HepG2 (cell line): ENCODE measurements around the gene INSYN2B. TPM values are rescaled to one million over a fixed set of nuclear protein-coding genes. Genes with fewer than 3 reads are reported as not detected.

Experiments used
- ATAC-seq: fragments of 200-7000 bp; cut with Tn5 transposase; 3 replicates; pipeline ENCODE4 v1.9.1; 2020; ENCODE audit warnings: mild to moderate bottlenecking, moderate library complexity
- BruUV-seq: library from RNA; stranded (reverse); fragments of 400-500 nt; replicated peaks from 2 replicates; lab custom pipeline; 2021; lab: Mats Ljungman, UMichigan
- CTCF ChIA-PET: fragments of 300-600 bp; formaldehyde crosslinking; extraction: SDS; loops from one replicate; lab custom pipeline; 2021; ENCODE audit warnings: low total read pairs, inconsistent platforms, low intra/inter-chr PET ratio; lab: Yijun Ruan, JAX
- POLR2A ChIA-PET: fragments of 350-600 bp; sonication (Branson Sonifier 250); formaldehyde crosslinking; loops from one replicate; lab custom pipeline; 2020; ENCODE audit warnings: antibody characterized with exemption, inconsistent platforms; lab: Yijun Ruan, JAX
- DNase-seq: peaks from one replicate; pipeline ENCODE4 v3.0.0-alpha.2; 2015; ENCODE audit warnings: low spot score
- FAIRE-seq: peaks from 3 replicates; lab custom pipeline; 2011; peaks lifted over from hg19 to GRCh38; lab: Jason Lieb, UNC
- H2AFZ ChIP-seq: one replicate; pipeline ENCODE4 v1.6.1; 2011; ENCODE audit warnings: low read length, inconsistent platforms
- H3K27ac ChIP-seq: fragments of 300-600 bp; 3 replicates; pipeline ENCODE4 v1.8.0; 2011; ENCODE audit warnings: mixed run types, mild to moderate bottlenecking, mixed read lengths, low read length, inconsistent platforms; ENCODE audit not compliant: insufficient read depth; ENCODE audit errors: extremely low read length
- H3K27me3 ChIP-seq, 2 experiments: fragments of 200-600 bp in 1 of 2; 2 replicates in 1 of 2; 3 replicates in 1 of 2; pipeline versions ENCODE4 v1.6.0 to v1.8.0; 2011; ENCODE audit warnings: low read length in 2 of 2, mild to moderate bottlenecking in 2 of 2, moderate library complexity in 2 of 2, inconsistent platforms in 1 of 2; ENCODE audit not compliant: insufficient read depth in 2 of 2, control insufficient read depth in 1 of 2
- H3K36me3 ChIP-seq, 2 experiments: fragments of 200-600 bp in 1 of 2; replicated peaks in 1 of 2; 2 replicates in 1 of 2; 3 replicates in 1 of 2; pipeline versions ENCODE4 v1.5.1 to v1.8.0; 2011; ENCODE audit warnings: low read length in 2 of 2, inconsistent platforms in 1 of 2; ENCODE audit not compliant: insufficient read depth in 2 of 2, control insufficient read depth in 1 of 2
- H3K4me1 ChIP-seq: 2 replicates; pipeline ENCODE4 v1.5.1; 2012; ENCODE audit warnings: low read length, inconsistent platforms; ENCODE audit not compliant: insufficient read depth
- H3K4me2 ChIP-seq: 2 replicates; pipeline ENCODE4 v1.6.0; 2011; ENCODE audit warnings: low read depth, low read length, inconsistent platforms
- H3K4me3 ChIP-seq, 3 experiments: fragments of 200-600 bp in 1 of 3; sonication (generic), shearing (Covaris generic) in 1 of 3; replicated peaks in 1 of 3; 2 replicates each; pipeline ENCODE4 v1.5.1; 2011 to 2016; ENCODE audit warnings: low read length in 3 of 3, inconsistent platforms in 2 of 3, low read depth in 2 of 3, mild to moderate bottlenecking in 2 of 3, control low read depth in 1 of 3, mixed read lengths in 1 of 3; ENCODE audit not compliant: insufficient read depth in 1 of 3
- H3K79me2 ChIP-seq: one replicate; pipeline ENCODE4 v1.6.1; 2011; ENCODE audit warnings: low read length, inconsistent platforms; ENCODE audit not compliant: insufficient read depth
- H3K9ac ChIP-seq: 2 replicates; pipeline ENCODE4 v1.6.0; 2011; ENCODE audit warnings: mild to moderate bottlenecking, low read depth, low read length, inconsistent platforms; ENCODE audit not compliant: insufficient read depth
- H3K9me3 ChIP-seq: 2 replicates; pipeline ENCODE4 v1.5.1; 2012; ENCODE audit warnings: mild to moderate bottlenecking, low read length
- H4K20me1 ChIP-seq: 2 replicates; pipeline ENCODE4 v1.6.0; 2011; ENCODE audit warnings: inconsistent platforms, mild to moderate bottlenecking, low read length, moderate library complexity; ENCODE audit not compliant: insufficient read depth
- ATF4 ChIP-seq, 2 experiments: fragments of 450-650 bp in 1 of 2; sonication (generic) in 1 of 2; formaldehyde crosslinking; IDR thresholded peaks; 2 replicates each; pipeline versions ENCODE4 v1.5.0 to v1.8.0; 2020 to 2022; ENCODE audit warnings: mild to moderate bottlenecking in 1 of 2, missing genetic modification reagents in 1 of 2
- GFI1 ChIP-seq: sonication (generic); formaldehyde crosslinking; IDR thresholded peaks from 2 replicates; pipeline ENCODE4 v1.5.0; 2020; ENCODE audit warnings: missing genetic modification reagents, mild to moderate bottlenecking, borderline replicate concordance
- KLF12 ChIP-seq: sonication (generic); formaldehyde crosslinking; IDR thresholded peaks from 2 replicates; pipeline ENCODE4 v1.4.0; 2020; ENCODE audit warnings: missing genetic modification reagents, borderline replicate concordance
- NFE2 ChIP-seq: sonication (generic); formaldehyde crosslinking; IDR thresholded peaks from 2 replicates; pipeline ENCODE4 v1.4.0; 2020; ENCODE audit warnings: missing genetic modification reagents
- PRDM15 ChIP-seq: sonication (generic); formaldehyde crosslinking; IDR thresholded peaks from 2 replicates; pipeline ENCODE4 v1.4.0; 2020; ENCODE audit warnings: missing genetic modification reagents
- SAFB2 ChIP-seq: sonication (generic); formaldehyde crosslinking; IDR thresholded peaks from 2 replicates; pipeline ENCODE4 v1.5.1; 2020; ENCODE audit warnings: missing genetic modification reagents, low read depth, mild to moderate bottlenecking, borderline replicate concordance
- SMC3 ChIP-seq: IDR thresholded peaks from 2 replicates; pipeline ENCODE4 v1.6.1; 2011; ENCODE audit warnings: low read length, improper control_type of control experiment
- ZNF792 ChIP-seq: IDR thresholded peaks from 2 replicates; pipeline ENCODE4 v1.6.1; 2016
- ZNF883 ChIP-seq: sonication (generic); formaldehyde crosslinking; IDR thresholded peaks from 2 replicates; pipeline ENCODE4 v1.5.1; 2020; ENCODE audit warnings: mild to moderate bottlenecking, missing genetic modification reagents; ENCODE audit errors: not compliant biosample characterization
- ZSCAN5A ChIP-seq: sonication (generic); formaldehyde crosslinking; IDR thresholded peaks from 2 replicates; pipeline ENCODE4 v1.8.0; 2022; ENCODE audit warnings: mild to moderate bottlenecking, missing genetic modification reagents, borderline replicate concordance
- WGBS: methylation state at CpG from one replicate; pipeline ENCODE4 v1.1.6; 2017; ENCODE audit warnings: low lambda C conversion rate; 5-methylcytosine and 5-hydroxymethylcytosine counted together
- in situ Hi-C: cut with HindIII; loops from 2 replicates; pipeline ENCODE4 v1.10.0; 2017; ENCODE audit warnings: low pct_unique_long_range_greater_than_20kb; ENCODE audit not compliant: extremely low pct_ligation_motif_present
- intact Hi-C: fragments of 100-400 bp; cut with micrococcal nuclease; formaldehyde crosslinking; loops from one replicate; pipeline ENCODE4 v1.10.0; 2022; ENCODE audit not compliant: unreplicated experiment
- polyA plus RNA-seq, 8 experiments: library from polyadenylated mRNA; depleted of rRNA in 3 of 8; stranded (reverse) in 7 of 8; unstranded in 1 of 8; fragments of >200 nt; fragmentation: Illumina TruSeq in 4 of 8; extraction: Trizol in 4 of 8; gene quantifications; 2 replicates each; pipeline versions ENCODE4 v1.2.1 to v1.2.3, GENCODE V29; 2011 to 2016; ENCODE audit warnings: low read depth in 4 of 8, missing spikeins in 1 of 8, mixed read lengths in 1 of 8; ENCODE audit not compliant: insufficient read depth in 1 of 8
- total RNA-seq, 5 experiments: library from RNA; depleted of rRNA; stranded (reverse); fragments of >200 nt; fragmentation: Illumina TruSeq; extraction: Trizol; gene quantifications; 2 replicates each; pipeline ENCODE4 v1.2.3, GENCODE V29; 2016; ENCODE audit warnings: low read depth in 1 of 5

Gene INSYN2B
- total and polyA plus RNA-seq, 2 of the 13 experiments (the other 11 are each of a cell fraction or from before 2014, with no cell fraction given): not detected

- intact Hi-C loops: no loop called here
- no peak for FAIRE-seq
- CTCF ChIA-PET: no interaction called here
- no peak for TF ChIP-seq ZSCAN5A (CRISPR knock-in tag)
- no peak for TF ChIP-seq ATF4 (CRISPR knock-in tag; IDR thresholded peaks at IDR 0.05)
- no peak for TF ChIP-seq NFE2 (CRISPR knock-in tag)
- no peak for TF ChIP-seq KLF12
- TF ChIP-seq ZNF883: no peak
- no peak for TF ChIP-seq SAFB2 (CRISPR knock-in tag)
- TF ChIP-seq GFI1 (CRISPR knock-in tag): no peak
- no peak for TF ChIP-seq ZNF792 (CRISPR knock-in tag)
- no peak for TF ChIP-seq PRDM15 (CRISPR knock-in tag)
- TF ChIP-seq SMC3: no peak
Measured at GRCh38 chr5:169918228-169918627, 62.1 kb downstream of the INSYN2B start.

More at GRCh38 chr5:169918228-169918627, 62.1 kb downstream of the INSYN2B start:
- H3K27me3 ChIP-seq: no peaks in the 10 kb centered on the region
- no peak overlapping the region for H2AFZ ChIP-seq
- H3K9ac ChIP-seq: no peak overlapping the region
- no peaks in the 10 kb centered on the region for H3K79me2 ChIP-seq
- ATAC-seq: no peak
- H3K27ac ChIP-seq: no peak overlapping the region
- H3K4me2 ChIP-seq: no peak overlapping the region
- BruUV-seq: no TSS peak
- no peaks in the 10 kb centered on the region for H3K4me1 ChIP-seq
- no peaks in the 10 kb centered on the region for H3K9me3 ChIP-seq
- in situ Hi-C loops: no loop called here
- H3K36me3 ChIP-seq: no peaks in the 10 kb centered on the region
- 27% methylated on average over 2 of the region's 2 CpGs for WGBS
- no peaks in the 10 kb centered on the region for H4K20me1 ChIP-seq
- no peak for DNase-seq
- POLR2A ChIA-PET: no interaction called here
- no peak overlapping the region for H3K4me3 ChIP-seq
